Small intestine (tissue), 7 donors: ENCODE measurements around the gene CCDC78. TPM values are rescaled to one million over a fixed set of nuclear protein-coding genes. Genes with fewer than 3 reads are reported as not detected.

ENCODE experiments used
- DNase-seq, 2 donors: peaks; one replicate each; pipeline versions ENCODE4 v3.0.0 to v3.0.0-alpha.2; 2013
- FAIRE-seq: peaks from 2 replicates; lab custom pipeline; 2012; peaks lifted over from hg19 to GRCh38; lab: Jason Lieb, UNC
- H3K27ac ChIP-seq, 3 donors: one replicate each; pipeline ENCODE4 v1.5.1; 2013; ENCODE audit warnings: low read length in 2 of 3, mild to moderate bottlenecking in 2 of 3, control low read depth in 1 of 3, inconsistent platforms in 1 of 3, low read depth in 1 of 3, moderate library complexity in 1 of 3
- H3K27me3 ChIP-seq, 3 donors: one replicate each; pipeline ENCODE4 v1.6.1; 2013; ENCODE audit warnings: low read length in 3 of 3, inconsistent platforms in 1 of 3; ENCODE audit not compliant: control insufficient read depth in 3 of 3, insufficient read depth in 3 of 3
- H3K36me3 ChIP-seq, 3 donors: one replicate each; pipeline ENCODE4 v1.6.1; 2013; ENCODE audit warnings: low read length in 3 of 3, inconsistent platforms in 1 of 3, low read depth in 1 of 3, mild to moderate bottlenecking in 1 of 3, moderate library complexity in 1 of 3; ENCODE audit not compliant: control insufficient read depth in 3 of 3, insufficient read depth in 2 of 3
- H3K4me1 ChIP-seq, 3 donors: one replicate each; pipeline ENCODE4 v1.6.1; 2013; ENCODE audit warnings: low read length in 2 of 3, inconsistent platforms in 1 of 3, low read depth in 1 of 3, mild to moderate bottlenecking in 1 of 3, moderate library complexity in 1 of 3; ENCODE audit not compliant: control insufficient read depth in 3 of 3, insufficient read depth in 2 of 3
- H3K4me3 ChIP-seq, 3 donors: one replicate each; pipeline ENCODE4 v1.5.1; 2013; ENCODE audit warnings: low read length in 3 of 3, control low read depth in 1 of 3, inconsistent platforms in 1 of 3, low read depth in 1 of 3, mild to moderate bottlenecking in 1 of 3, moderate library complexity in 1 of 3
- H3K9me3 ChIP-seq, 2 donors: one replicate each; pipeline ENCODE4 v1.6.1; 2013; ENCODE audit warnings: low read depth in 1 of 2, low read length in 1 of 2; ENCODE audit not compliant: control insufficient read depth in 2 of 2, insufficient read depth in 1 of 2
- WGBS, 3 donors: extraction: QIAGEN DNeasy Blood & Tissue Kit; methylation state at CpG; one replicate each; pipeline ENCODE4 v1.1.7; 2013; 5-methylcytosine and 5-hydroxymethylcytosine counted together
- polyA plus RNA-seq, 4 donors: library from polyadenylated mRNA; stranded (reverse) in 3 of 4; unstranded in 1 of 4; fragments of 200-250 nt in 3 of 4; fragments of 120-200 nt in 1 of 4; gene quantifications; one replicate each; pipeline versions ENCODE4 v1.2.1 to v1.2.3, GENCODE V29; 2013
- donor health status: healthy with polysubstance abuse.
- donor health status: control.
- donor health status: control.
- donor health status: Bipolar disorder and iron deficiency.
- donor health status: healthy.

CCDC78 gene
- polyA plus RNA-seq, 4 donors = 0.72 to 1.6 (median 0.95) TPM; not detected in 1

- FAIRE-seq (no peak), DNase-seq (no peak)
- Histone ChIP-seq H3K36me3 (peaks cover 6 to 42% (median 9%) of the 10 kb centered on the region in 3 donors), H3K9me3 (no peaks in the 10 kb centered on the region), H3K27ac (peak overlapping the region in 1 of 3 donors; percentile 30), H3K4me1 (peaks cover 8 to 44% (median 10%) of the 10 kb centered on the region in 3 donors), H3K4me3 (no peak overlapping the region), H3K27me3 (peaks cover 0 to 3% (median 0%) of the 10 kb centered on the region in 3 donors)
- 47 to 57% (median 53%) methylated on average over 49 to 57 of the region's 57 CpGs for WGBS, 3 donors
Observed at GRCh38 chr16:677316-678190, 48.7 kb downstream of the CCDC78 start.

GRCh38 chr16:676913-677312 lies 49.3 kb downstream of the CCDC78 start:
- FAIRE-seq (no peak), DNase-seq (peak; percentile 86 to 94)
- WGBS, 3 donors = 15 to 47% (median 30%) methylated on average over 22 to 23 of the region's 23 CpGs
- H3K4me3 ChIP-seq = no peak overlapping the region
- H3K9me3 ChIP-seq = no peaks in the 10 kb centered on the region
- peak overlapping the region in 1 of 3 donors; percentile 25 for H3K27ac ChIP-seq
- peaks cover 8 to 37% (median 9%) of the 10 kb centered on the region in 3 donors for H3K4me1 ChIP-seq
- peaks cover 3 to 42% (median 15%) of the 10 kb centered on the region in 3 donors for H3K36me3 ChIP-seq
- peaks cover 0 to 3% (median 0%) of the 10 kb centered on the region in 3 donors for H3K27me3 ChIP-seq

GRCh38 chr16:676565-676902 lies 49.7 kb downstream of the CCDC78 start:
- Histone ChIP-seq H3K36me3 (peaks cover 7 to 42% (median 16%) of the 10 kb centered on the region in 3 donors), H3K27ac (peak overlapping the region in 1 of 3 donors; percentile 25), H3K4me1 (peaks cover 5 to 34% (median 8%) of the 10 kb centered on the region in 3 donors), H3K4me3 (no peak overlapping the region), H3K27me3 (peaks cover 0 to 3% (median 0%) of the 10 kb centered on the region in 3 donors), H3K9me3 (no peaks in the 10 kb centered on the region)
- DNase-seq (no peak), FAIRE-seq (no peak)
- WGBS, 3 donors = 30 to 80% (median 55%) methylated on average over 17 to 21 of the region's 21 CpGs

GRCh38 chr16:675884-676564 lies 50.2 kb downstream of the CCDC78 start:
- FAIRE-seq (no peak), DNase-seq (peak; percentile 63 to 64)
- Histone ChIP-seq H3K36me3 (peaks cover 12 to 42% (median 16%) of the 10 kb centered on the region in 3 donors), H3K27ac (no peak overlapping the region), H3K9me3 (no peaks in the 10 kb centered on the region), H3K4me1 (peaks cover 5 to 28% (median 5%) of the 10 kb centered on the region in 3 donors), H3K4me3 (peak overlapping the region; percentile 27 to 42 (median 39)), H3K27me3 (peaks cover 0 to 3% (median 0%) of the 10 kb centered on the region in 3 donors)
- 16 to 39% (median 33%) methylated on average over 18 to 25 of the region's 25 CpGs for WGBS, 3 donors

- Histone ChIP-seq H3K36me3 (peaks cover 15 to 50% (median 19%) of the 10 kb centered on the region in 3 donors), H3K4me1 (peaks cover 5 to 26% (median 5%) of the 10 kb centered on the region in 3 donors), H3K9me3 (no peaks in the 10 kb centered on the region), H3K4me3 (peak within 1 kb of the TSS; percentile 27 to 42 (median 39)), H3K27ac (peak within 1 kb of the TSS in 1 of 3 donors; percentile 25), H3K27me3 (peaks cover 0 to 3% (median 0%) of the 10 kb centered on the region in 3 donors)
- WGBS, 3 donors = 5 to 10% (median 6%) methylated on average over 36 to 73 of the region's 73 CpGs
- DNase-seq (peak; percentile 25 to 48), FAIRE-seq (no peak)
Observed at GRCh38 chr16:674968-675883, 51.0 kb downstream of the CCDC78 start, which contains the start of gene RHBDL1. Gene RHBDL1 (plus strand): TSS chr16:675671. CDS start chr16:675791, 120 bp downstream.

- no peak for FAIRE-seq
- H3K4me1 ChIP-seq = peaks cover 5 to 26% (median 5%) of the 10 kb centered on the region in 3 donors
- WGBS, 3 donors = 72 to 80% (median 76%) methylated on average over 21 to 22 of the region's 22 CpGs
Observed at GRCh38 chr16:674214-674881, 51.9 kb downstream of the CCDC78 start.

GRCh38 chr16:673399-673991 lies 52.7 kb downstream of the CCDC78 start:
- DNase-seq (no peak), FAIRE-seq (no peak)
- Histone ChIP-seq H3K27me3 (peaks cover 0 to 3% (median 0%) of the 10 kb centered on the region in 3 donors), H3K4me3 (no peak overlapping the region), H3K4me1 (peaks cover 3 to 32% (median 5%) of the 10 kb centered on the region in 3 donors), H3K27ac (no peak overlapping the region), H3K36me3 (peaks cover 15 to 67% (median 21%) of the 10 kb centered on the region in 3 donors), H3K9me3 (no peaks in the 10 kb centered on the region)
- 90 to 91% (median 91%) methylated on average over 14 to 18 of the region's 18 CpGs for WGBS, 3 donors

More at GRCh38 chr16:674214-674881, 51.9 kb downstream of the CCDC78 start:
- H3K9me3 ChIP-seq = no peaks in the 10 kb centered on the region
- peaks cover 0 to 3% (median 0%) of the 10 kb centered on the region in 3 donors for H3K27me3 ChIP-seq
- H3K4me3 ChIP-seq = no peak overlapping the region
- no peak for DNase-seq
- H3K27ac ChIP-seq = no peak overlapping the region
- peaks cover 15 to 59% (median 21%) of the 10 kb centered on the region in 3 donors for H3K36me3 ChIP-seq
